RCC 7860 (cell line): ENCODE measurements around the gene DYRK3.
A peak's percentile ranks its signal among the peaks of the same experiment; 100 is the strongest.
"Not testable (repeated sequence)": the region's sequence is repeated elsewhere in the genome, so short reads cannot be mapped to it uniquely, and the experiment has no call there.

Experiments used
- DNase-seq: peaks from one replicate; pipeline ENCODE4 v3.0.0-alpha.2; 2015; ENCODE audit warnings: low spot score
- FAIRE-seq: peaks from 2 replicates; lab custom pipeline; 2012; peaks lifted over from hg19 to GRCh38; lab: Jason Lieb, UNC

The DYRK3 gene

GRCh38 chr1:206635080-206635977 lies at the start of gene DYRK3:
Gene DYRK3, plus strand, starts transcription at chr1:206635536. Its CDS starts 168 bp downstream, at chr1:206635704.
- FAIRE-seq: peak; percentile 21
- DNase-seq: peak; percentile 88

GRCh38 chr1:206586501-206587445 lies 48.6 kb upstream of the DYRK3 start:
- DNase-seq: no peak

GRCh38 chr1:206587904-206588303 lies 47.4 kb upstream of the DYRK3 start:
- no peak for FAIRE-seq
- DNase-seq: no peak

More at GRCh38 chr1:206586501-206587445, 48.6 kb upstream of the DYRK3 start:
- FAIRE-seq: no peak

GRCh38 chr1:206588492-206588891 lies 46.8 kb upstream of the DYRK3 start:
- DNase-seq (no peak), FAIRE-seq (no peak)

GRCh38 chr1:206589206-206589605 lies 46.1 kb upstream of the DYRK3 start:
- peak; percentile 85 for FAIRE-seq
- peak; percentile 80 for DNase-seq

- peak; percentile 85 for DNase-seq
- peak; percentile 93 for FAIRE-seq
These were observed 45.1 kb upstream of the DYRK3 start for GRCh38 chr1:206590025-206590758.

- no peak for FAIRE-seq
- no peak for DNase-seq
These were observed 44.1 kb upstream of the DYRK3 start for GRCh38 chr1:206591226-206591625.

- DNase-seq (no peak), FAIRE-seq (no peak)
These were observed 43.6 kb upstream of the DYRK3 start for GRCh38 chr1:206591696-206592095.

- no peak for DNase-seq
These were observed 41.9 kb upstream of the DYRK3 start for GRCh38 chr1:206593351-206593925.

GRCh38 chr1:206595581-206596318 lies 39.6 kb upstream of the DYRK3 start:
- no peak for FAIRE-seq
- DNase-seq: no peak

More at GRCh38 chr1:206593351-206593925, 41.9 kb upstream of the DYRK3 start:
- no peak for FAIRE-seq

- no peak for DNase-seq
- FAIRE-seq: no peak
These were observed 39.0 kb upstream of the DYRK3 start for GRCh38 chr1:206596319-206596666.

GRCh38 chr1:206600527-206600926 lies 34.8 kb upstream of the DYRK3 start:
- FAIRE-seq (no peak), DNase-seq (no peak)

GRCh38 chr1:206604861-206605260 lies 30.5 kb upstream of the DYRK3 start:
- DNase-seq (no peak), FAIRE-seq (no peak)

GRCh38 chr1:206606867-206607266 lies 28.5 kb upstream of the DYRK3 start:
- FAIRE-seq (peak; percentile 59), DNase-seq (peak; percentile 32)

- DNase-seq: peak; percentile 31
- no peak for FAIRE-seq
These were observed 27.1 kb upstream of the DYRK3 start for GRCh38 chr1:206608108-206608698.

GRCh38 chr1:206609229-206609991 lies 25.9 kb upstream of the DYRK3 start:
- DNase-seq: no peak
- no peak for FAIRE-seq

- FAIRE-seq (no peak), DNase-seq (peak; percentile 83)
These were observed 23.0 kb upstream of the DYRK3 start, which contains the start of gene EIF2D for GRCh38 chr1:206612129-206612876. Gene EIF2D, minus strand, starts transcription at chr1:206612465. Its CDS starts 123 bp downstream, at chr1:206612342.

GRCh38 chr1:206626396-206626795 lies 8.9 kb upstream of the DYRK3 start:
- not testable (repeated sequence) for FAIRE-seq

More at GRCh38 chr1:206626396-206626795, 8.9 kb upstream of the DYRK3 start:
- DNase-seq: not testable (repeated sequence)
